ENCODE data around the gene SLC44A1. TPM values are rescaled to one million over a fixed set of nuclear protein-coding genes. Genes with fewer than 3 reads are reported as not detected.
A peak's percentile ranks its signal among the peaks of the same experiment; 100 is the strongest.
"Not testable (repeated sequence)": the region's sequence is repeated elsewhere in the genome, so short reads cannot be mapped to it uniquely, and the experiment has no call there.

Gene SLC44A1
- total RNA-seq, 4 donors from 2014 or later, result 9.9 to 53.8 (median 40.8) TPM

DNA sequence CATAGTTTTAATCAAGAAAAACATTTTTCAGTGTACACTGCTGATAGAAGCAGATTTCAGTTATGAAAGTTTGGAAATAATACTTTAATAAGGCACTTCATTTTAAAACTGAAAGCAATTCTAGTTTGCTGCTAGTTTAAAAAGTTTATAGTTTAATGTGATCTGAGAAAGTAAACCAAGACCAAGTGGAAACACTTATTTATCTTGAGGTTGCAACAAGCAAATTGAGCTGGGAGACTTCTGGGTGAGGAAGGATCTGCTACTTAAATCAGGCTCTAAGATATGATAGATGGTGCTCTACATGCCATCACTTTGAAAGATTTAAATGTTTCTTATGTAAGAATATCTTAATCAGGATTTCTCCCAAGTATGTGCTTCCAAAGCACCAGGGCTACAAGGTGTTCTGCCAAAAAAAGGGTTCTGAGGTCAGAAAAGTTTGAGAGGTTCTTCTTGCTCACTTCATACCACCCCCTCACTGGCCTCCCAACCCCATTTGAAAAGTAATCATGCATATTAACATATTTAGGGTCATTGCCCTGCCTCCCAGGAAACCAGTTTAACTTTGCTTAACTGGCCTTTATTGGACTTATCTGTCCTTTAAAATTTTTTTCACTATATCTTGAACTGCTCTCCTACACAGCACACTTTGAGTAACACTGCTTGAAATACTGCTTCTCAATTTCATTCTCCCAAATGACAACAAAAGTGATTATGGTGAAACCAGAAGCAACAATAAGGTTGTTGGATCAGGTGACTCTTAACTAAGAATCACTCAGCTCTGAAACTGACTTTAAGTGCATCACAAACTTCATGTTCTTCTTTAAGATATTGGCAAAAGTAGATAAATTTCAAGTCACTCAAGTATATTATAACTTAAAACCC is 15.5 kb downstream of the SLC44A1 start:
- H3K27ac ChIP-seq, result no peak overlapping the region
- H3K9me3 ChIP-seq, result no peaks in the 10 kb centered on the region
- TF ChIP-seq CTCF (IDR thresholded peaks at IDR 0.05), result no peak
- no peak for TF ChIP-seq POLR2A (IDR thresholded peaks at IDR 0.05)
- H3K27me3 ChIP-seq, result no peaks in the 10 kb centered on the region
- no peak overlapping the region for H3K4me3 ChIP-seq
- H3K36me3 ChIP-seq, result no peaks in the 10 kb centered on the region
- peaks cover 0 to 36% (median 0%) of the 10 kb centered on the region in 4 donors for H3K4me1 ChIP-seq
- DNase-seq, result no peak

GRCh38 chr9:105262497-105262896 is 18.0 kb downstream of the SLC44A1 start:
- Histone ChIP-seq H3K9me3 (no peaks in the 10 kb centered on the region), H3K36me3 (no peaks in the 10 kb centered on the region), H3K27me3 (no peaks in the 10 kb centered on the region), H3K4me1 (peaks cover 0 to 26% (median 0%) of the 10 kb centered on the region in 4 donors), H3K27ac (no peak overlapping the region), H3K4me3 (no peak overlapping the region)
- DNase-seq, result no peak
- TF ChIP-seq CTCF (IDR thresholded peaks at IDR 0.05) (no peak), POLR2A (IDR thresholded peaks at IDR 0.05) (no peak)

DNA sequence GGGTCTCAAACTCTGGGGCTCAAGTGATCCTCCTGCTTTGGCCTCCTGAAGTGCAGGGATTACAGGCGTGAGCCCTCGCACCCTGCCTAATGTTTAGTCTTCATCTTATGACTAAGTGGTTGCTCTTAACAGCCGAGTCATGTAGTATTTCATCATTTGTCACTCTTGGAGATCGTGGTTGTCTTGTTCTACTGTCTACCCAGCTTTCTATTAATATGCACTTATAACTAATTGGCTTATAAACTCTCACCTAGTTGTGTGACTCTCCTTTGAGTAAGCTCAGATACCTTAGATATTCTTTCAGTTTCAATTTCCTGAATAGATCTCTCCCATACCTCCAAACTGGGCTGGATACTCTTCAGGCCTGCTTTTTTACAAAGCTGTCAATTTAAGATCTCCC is 19.9 kb downstream of the SLC44A1 start:
- Histone ChIP-seq H3K27me3 (no peaks in the 10 kb centered on the region), H3K9me3 (no peaks in the 10 kb centered on the region), H3K36me3 (no peaks in the 10 kb centered on the region), H3K4me1 (peaks cover 0 to 7% (median 0%) of the 10 kb centered on the region in 4 donors), H3K4me3 (no peak overlapping the region), H3K27ac (peak overlapping the region in 1 of 4 donors; percentile 38)
- no peak for DNase-seq
- TF ChIP-seq CTCF (IDR thresholded peaks at IDR 0.05), result no peak
- TF ChIP-seq POLR2A (IDR thresholded peaks at IDR 0.05), result no peak

GRCh38 chr9:105268254-105268653 is 23.8 kb downstream of the SLC44A1 start:
- H3K4me3 ChIP-seq, DNase-seq, H3K27me3 ChIP-seq, H3K4me1 ChIP-seq, H3K27ac ChIP-seq, H3K9me3 ChIP-seq, H3K36me3 ChIP-seq: not testable (repeated sequence)

- DNase-seq, result no peak
- Histone ChIP-seq H3K27ac (no peak overlapping the region), H3K4me3 (no peak overlapping the region), H3K36me3 (no peaks in the 10 kb centered on the region), H3K4me1 (no peaks in the 10 kb centered on the region), H3K27me3 (no peaks in the 10 kb centered on the region), H3K9me3 (no peaks in the 10 kb centered on the region)
- no peak for TF ChIP-seq CTCF (IDR thresholded peaks at IDR 0.05)
- TF ChIP-seq POLR2A (IDR thresholded peaks at IDR 0.05), result no peak
These were observed 25.1 kb downstream of the SLC44A1 start for GRCh38 chr9:105269593-105269992.

DNA sequence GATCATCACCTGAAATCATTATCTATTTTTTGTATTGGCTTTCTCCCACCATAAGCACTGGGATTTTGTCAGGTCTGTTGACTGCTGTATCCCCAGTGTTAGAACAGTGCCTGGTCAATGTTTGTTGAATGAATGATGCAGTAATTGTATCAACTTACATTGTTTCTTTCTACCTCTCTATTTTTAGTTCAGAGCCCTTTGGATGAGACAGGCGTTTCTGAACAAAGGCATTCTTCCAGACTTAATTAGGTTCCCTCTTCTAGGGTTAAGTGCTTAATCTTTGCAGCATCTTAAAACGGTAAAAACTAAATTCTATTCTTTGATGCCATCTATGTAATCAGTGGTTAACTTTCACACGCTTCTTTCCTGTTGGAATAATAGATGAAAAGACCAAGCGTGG is 26.3 kb downstream of the SLC44A1 start:
- no peak for TF ChIP-seq POLR2A (IDR thresholded peaks at IDR 0.05)
- no peak for TF ChIP-seq CTCF (IDR thresholded peaks at IDR 0.05)
- no peak overlapping the region for H3K27ac ChIP-seq
- H3K4me3 ChIP-seq, result no peak overlapping the region
- DNase-seq, result no peak
- H3K9me3 ChIP-seq, result no peaks in the 10 kb centered on the region
- no peaks in the 10 kb centered on the region for H3K4me1 ChIP-seq
- no peaks in the 10 kb centered on the region for H3K27me3 ChIP-seq
- H3K36me3 ChIP-seq, result no peaks in the 10 kb centered on the region

Measured in Peyer's patch (tissue), 4 donors.